ENCODE data around the gene ARHGAP26.

- TF ChIP-seq RAD21 (IDR thresholded peaks at IDR 0.05; ENCODE audit: low read length) (peak; percentile 40; the same call in 1 of the 2 replicates), POLR2A (IDR thresholded peaks at IDR 0.05; ENCODE audit: low read depth, low read length) (no peak), CTCF (conservative IDR thresholded peaks at IDR 0.05; ENCODE audit: low read depth, low read length) (peak; percentile 32)
These were observed 244.0 kb downstream of the ARHGAP26 start for GRCh38 chr5:143014017-143014651.
